Panc1 (cell line): ENCODE results near the gene SLC2A6. TPM values are rescaled to one million over a fixed set of nuclear protein-coding genes. Genes with fewer than 3 reads are reported as not detected.

Experiments
- ATAC-seq: fragments of 200-7000 bp; cut with Tn5 transposase; 2 replicates; pipeline ENCODE4 v1.9.1; 2020; ENCODE audit warnings: mild to moderate bottlenecking, moderate library complexity
- BruUV-seq: library from RNA; stranded (reverse); fragments of 400-500 nt; replicated peaks from 2 replicates; lab custom pipeline; 2021; lab: Mats Ljungman, UMichigan
- CTCF ChIA-PET: fragments of 300-600 bp; sonication (Branson Sonifier 250); formaldehyde crosslinking; loops from one replicate; lab custom pipeline; 2022; ENCODE audit warnings: antibody characterized with exemption; lab: Charles Lee
- POLR2A ChIA-PET: fragments of 300-600 bp; sonication (Branson Sonifier 250); formaldehyde crosslinking; loops from one replicate; lab custom pipeline; 2022; ENCODE audit warnings: antibody characterized with exemption; lab: Charles Lee
- DNase-seq: peaks from one replicate; pipeline ENCODE4 v3.0.0-alpha.2; 2010; ENCODE audit warnings: low read depth, low spot score
- H3K27ac ChIP-seq: 2 replicates; pipeline ENCODE4 v1.5.1; 2011; ENCODE audit warnings: mild to moderate bottlenecking, low read length, inconsistent platforms
- H3K27me3 ChIP-seq: fragments of 200-500 bp; sonication (Bioruptor generic); 2 replicates; pipeline ENCODE4 v1.6.0; 2014; ENCODE audit warnings: low read length, inconsistent platforms; ENCODE audit not compliant: control insufficient read depth, insufficient read depth
- H3K36me3 ChIP-seq: fragments of 200-500 bp; sonication (Bioruptor generic); 2 replicates; pipeline ENCODE4 v1.5.1; 2014; ENCODE audit warnings: inconsistent platforms, mild to moderate bottlenecking, low read length, moderate library complexity; ENCODE audit not compliant: control insufficient read depth, insufficient read depth
- H3K4me1 ChIP-seq: 2 replicates; pipeline ENCODE4 v1.5.1; 2011; ENCODE audit warnings: inconsistent platforms, mild to moderate bottlenecking, low read length, moderate library complexity; ENCODE audit not compliant: control insufficient read depth, insufficient read depth
- H3K4me3 ChIP-seq, 2 experiments: 2 replicates each; pipeline ENCODE4 v1.5.1; 2011 to 2012; ENCODE audit warnings: low read depth in 2 of 2, low read length in 2 of 2, mild to moderate bottlenecking in 2 of 2, inconsistent platforms in 1 of 2, moderate library complexity in 1 of 2
- H3K9me3 ChIP-seq: fragments of 200-500 bp; sonication (Bioruptor generic); 2 replicates; pipeline ENCODE4 v1.5.1; 2014; ENCODE audit warnings: low read depth, mild to moderate bottlenecking, inconsistent platforms, low read length, moderate library complexity; ENCODE audit not compliant: control insufficient read depth, insufficient read depth
- POLR2AphosphoS5 ChIP-seq: IDR thresholded peaks from 2 replicates; pipeline ENCODE4 v1.6.1; 2012; ENCODE audit warnings: mild to moderate bottlenecking, low read depth, low read length, moderate library complexity
- REST ChIP-seq, 2 experiments: IDR thresholded peaks; 2 replicates each; pipeline ENCODE4 v1.6.1; 2011 to 2012; ENCODE audit warnings: low read depth in 2 of 2, control low read depth in 1 of 2, low read length in 1 of 2, mild to moderate bottlenecking in 1 of 2, moderate library complexity in 1 of 2; ENCODE audit not compliant: insufficient read depth in 1 of 2
- SIN3A ChIP-seq: IDR thresholded peaks from 2 replicates; pipeline ENCODE4 v1.6.1; 2012; ENCODE audit warnings: low read depth, mild to moderate bottlenecking, low read length, moderate library complexity, borderline replicate concordance; ENCODE audit not compliant: insufficient read depth
- TCF7L2 ChIP-seq: IDR thresholded peaks from 2 replicates; pipeline ENCODE4 v1.6.1; 2011; ENCODE audit warnings: mild to moderate bottlenecking, low read depth, low read length, inconsistent platforms
- in situ Hi-C: cut with HindIII; loops from 2 replicates; pipeline ENCODE4 v1.10.0; 2016; ENCODE audit warnings: low sequenced_read_pairs, low pct_unique_long_range_greater_than_20kb
- intact Hi-C: fragments of 100-400 bp; cut with micrococcal nuclease; formaldehyde crosslinking; loops from one replicate; pipeline ENCODE4 v1.10.0; 2022; ENCODE audit not compliant: unreplicated experiment
- total RNA-seq: library from RNA; stranded (reverse); gene quantifications from one replicate; pipeline ENCODE4 v1.2.1, GENCODE V29; 2021; ENCODE audit not compliant: unreplicated experiment
- TF ChIP-seq, protein P1 (sequence below): fragments of 450-650 bp; IDR thresholded peaks from 2 replicates; pipeline ENCODE4 v1.5.1; 2017; ENCODE audit warnings: mild to moderate bottlenecking

The SLC2A6 gene
- total RNA-seq, 1 experiment from 2014 or later, result 48.2 TPM

DNA sequence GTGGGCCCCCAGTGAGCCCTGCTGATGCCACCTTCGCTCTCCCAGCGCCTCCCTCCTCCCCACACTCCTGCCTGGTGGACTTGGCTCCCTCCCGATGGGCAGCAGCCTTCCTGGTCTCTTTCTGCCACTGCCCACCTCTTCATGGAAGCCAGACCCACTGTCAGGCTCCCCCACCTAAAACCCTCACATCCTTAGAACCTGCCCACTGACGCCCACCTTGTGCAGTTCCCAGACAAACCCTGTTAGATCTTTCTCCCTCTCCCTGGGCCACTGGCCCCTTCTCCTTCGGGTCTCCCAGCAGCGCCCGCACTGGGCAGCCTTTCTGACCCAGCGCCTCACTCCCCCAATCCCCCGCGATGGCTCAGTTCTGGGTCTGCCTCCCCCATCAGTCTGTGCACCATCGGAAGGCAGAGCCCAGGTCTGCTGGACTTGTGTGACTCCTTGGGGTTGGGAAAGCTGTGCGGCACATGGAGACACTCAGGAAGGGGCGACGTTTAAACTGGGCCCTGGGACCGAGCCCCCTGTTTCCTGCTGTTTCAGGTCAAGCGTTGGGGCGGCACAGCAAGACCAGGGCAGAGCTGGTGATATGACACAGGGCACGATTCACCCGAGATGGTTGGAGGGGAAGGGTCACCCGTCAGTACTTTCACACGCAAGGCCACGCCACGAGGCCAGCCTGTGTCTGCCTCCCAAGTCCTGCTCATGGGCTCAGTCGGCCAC lies 28.5 kb upstream of the SLC2A6 start:
- Histone ChIP-seq H3K4me1 (peaks cover 31% of the 10 kb centered on the region), H3K9me3 (peaks cover 4% of the 10 kb centered on the region; the same call in 1 of the 2 replicates), H3K36me3 (no peaks in the 10 kb centered on the region), H3K4me3 (no peak overlapping the region), H3K27me3 (no peaks in the 10 kb centered on the region), H3K27ac (peak overlapping the region; percentile 45; the same call in 1 of the 2 replicates)
- ATAC-seq (no peak), DNase-seq (no peak)
- in situ Hi-C loops, result no loop called here
- ChIA-PET POLR2A (no interaction called here), CTCF (no interaction called here)
- no TSS peak for BruUV-seq
- intact Hi-C loops, result no loop called here
- TF ChIP-seq SIN3A, result no peak
- no peak for TF ChIP-seq REST (IDR thresholded peaks at IDR 0.05; ENCODE audit: insufficient read depth in 1 of 2, low read depth in 2 of 2, low read length in 1 of 2)
- no peak for TF ChIP-seq POLR2AphosphoS5
- TF ChIP-seq, protein P1, sequence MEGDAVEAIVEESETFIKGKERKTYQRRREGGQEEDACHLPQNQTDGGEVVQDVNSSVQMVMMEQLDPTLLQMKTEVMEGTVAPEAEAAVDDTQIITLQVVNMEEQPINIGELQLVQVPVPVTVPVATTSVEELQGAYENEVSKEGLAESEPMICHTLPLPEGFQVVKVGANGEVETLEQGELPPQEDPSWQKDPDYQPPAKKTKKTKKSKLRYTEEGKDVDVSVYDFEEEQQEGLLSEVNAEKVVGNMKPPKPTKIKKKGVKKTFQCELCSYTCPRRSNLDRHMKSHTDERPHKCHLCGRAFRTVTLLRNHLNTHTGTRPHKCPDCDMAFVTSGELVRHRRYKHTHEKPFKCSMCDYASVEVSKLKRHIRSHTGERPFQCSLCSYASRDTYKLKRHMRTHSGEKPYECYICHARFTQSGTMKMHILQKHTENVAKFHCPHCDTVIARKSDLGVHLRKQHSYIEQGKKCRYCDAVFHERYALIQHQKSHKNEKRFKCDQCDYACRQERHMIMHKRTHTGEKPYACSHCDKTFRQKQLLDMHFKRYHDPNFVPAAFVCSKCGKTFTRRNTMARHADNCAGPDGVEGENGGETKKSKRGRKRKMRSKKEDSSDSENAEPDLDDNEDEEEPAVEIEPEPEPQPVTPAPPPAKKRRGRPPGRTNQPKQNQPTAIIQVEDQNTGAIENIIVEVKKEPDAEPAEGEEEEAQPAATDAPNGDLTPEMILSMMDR, result no peak
- no peak for TF ChIP-seq TCF7L2

DNA sequence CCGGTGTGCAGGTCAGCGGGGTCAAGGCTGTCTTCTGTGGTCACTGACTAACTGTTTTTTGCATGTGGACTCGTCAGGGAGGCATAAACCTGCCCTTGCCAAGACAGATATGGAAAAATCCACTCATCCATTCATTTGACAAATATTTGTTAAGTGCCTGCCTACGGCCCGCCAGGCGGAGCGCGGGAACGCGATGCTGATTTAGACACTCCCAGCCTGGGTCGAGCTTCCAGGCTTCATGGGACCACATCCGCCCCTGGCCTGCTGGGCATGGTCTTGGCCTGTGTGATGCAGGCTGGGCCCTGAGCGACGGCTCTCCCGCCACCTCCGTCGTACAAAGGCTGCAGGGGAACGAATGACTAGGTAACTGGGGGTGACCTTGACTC lies 27.7 kb upstream of the SLC2A6 start:
- H3K4me3 ChIP-seq, result no peak overlapping the region
- peaks cover 10% of the 10 kb centered on the region; the same call in 1 of the 2 replicates for H3K9me3 ChIP-seq
- in situ Hi-C loops, result no loop called here
- ChIA-PET CTCF (no interaction called here), POLR2A (no interaction called here)
- ATAC-seq (peak; percentile 82), DNase-seq (peak; percentile 39)
- BruUV-seq, result no TSS peak
- TF ChIP-seq, protein P1, result no peak
- no peak for TF ChIP-seq SIN3A
- TF ChIP-seq REST (IDR thresholded peaks at IDR 0.05; ENCODE audit: insufficient read depth in 1 of 2, low read depth in 2 of 2, low read length in 1 of 2), result no peak
- TF ChIP-seq POLR2AphosphoS5, result no peak
- no peak for TF ChIP-seq TCF7L2
- H3K27ac ChIP-seq, result peak overlapping the region; percentile 21; the same call in 1 of the 2 replicates
- H3K36me3 ChIP-seq, result no peaks in the 10 kb centered on the region
- H3K27me3 ChIP-seq, result no peaks in the 10 kb centered on the region
- peaks cover 31% of the 10 kb centered on the region for H3K4me1 ChIP-seq
- intact Hi-C loops, result no loop called here
